Stimulated activated CD4-positive, alpha-beta T cell treated with anti-CD3 and anti-CD28 coated beads, Interleukin-4, amount 100 ng/mL, for 24 hours (primary cell): ENCODE data around the gene CAB39L.

Experiments
- DNase-seq: peaks from one replicate; pipeline ENCODE4 v3.0.0-alpha.2; 2020

The CAB39L gene

DNA sequence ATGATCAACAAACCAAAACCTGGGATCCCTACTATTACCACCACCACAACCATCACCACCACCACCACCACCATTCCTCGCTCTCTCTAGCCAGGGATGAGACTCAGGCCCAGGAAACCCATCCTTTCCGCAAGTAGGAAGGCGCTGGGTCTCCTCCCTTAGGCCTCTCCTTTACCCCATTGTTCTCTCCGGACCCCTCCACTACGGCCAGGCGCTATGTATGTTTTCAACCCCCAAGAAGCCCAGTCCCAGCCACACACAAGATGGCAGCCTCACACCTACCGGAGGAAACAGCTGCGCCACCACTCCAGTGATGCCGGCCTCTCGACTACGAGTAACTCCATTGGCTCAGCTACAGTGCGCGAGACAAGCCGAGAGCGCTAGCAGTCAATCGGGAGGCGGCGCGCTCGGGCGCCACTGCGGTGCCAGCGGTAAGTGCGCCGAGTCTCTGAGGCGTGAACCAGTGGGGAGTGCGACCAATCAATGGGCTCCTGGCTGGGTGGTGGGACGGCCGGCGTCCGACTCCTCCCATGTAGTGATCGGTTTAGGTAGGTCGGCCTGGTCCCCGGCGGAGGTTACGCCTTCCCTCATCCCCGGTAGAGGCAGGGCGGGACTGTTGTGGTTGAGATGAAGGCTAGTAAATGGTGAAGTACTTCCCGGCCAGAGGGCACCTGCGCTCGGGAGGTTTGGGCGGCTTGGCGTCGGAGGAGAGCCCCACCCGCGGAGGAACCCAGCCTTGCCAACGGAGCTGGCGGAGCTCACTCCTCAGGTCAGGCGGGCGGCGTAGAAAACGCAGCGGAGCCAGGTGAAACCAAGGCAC lies at the start of gene CAB39L, which contains the start of gene SETDB2:
CAB39L (minus strand) TSS at position 361 of the 820 bp plus-strand sequence. CDS start 61,154 bp downstream, outside the sequence.
SETDB2 (plus strand) TSS at position 571 of the 820 bp plus-strand sequence. CDS start 7,620 bp downstream, outside the sequence.
- DNase-seq, result peak; percentile 99

DNA sequence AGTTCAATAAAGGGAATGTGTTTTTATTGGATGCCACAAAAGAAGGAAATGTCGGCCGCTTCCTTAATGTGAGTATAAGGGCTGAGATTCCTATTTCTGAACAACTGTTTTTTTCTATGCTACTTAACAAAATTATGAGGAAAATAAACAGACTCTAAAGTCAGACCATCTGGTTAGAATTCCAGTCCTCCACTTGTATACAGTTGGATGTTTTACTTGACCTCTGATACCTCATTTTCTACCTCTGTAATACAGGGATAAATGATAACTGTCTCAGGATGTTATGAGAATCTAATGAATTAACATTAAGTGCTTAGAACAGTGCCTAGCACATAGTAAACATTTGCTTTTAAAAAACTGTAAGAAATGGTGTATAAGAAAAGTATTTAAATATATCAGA lies 44.7 kb upstream of the CAB39L start:
- no peak for DNase-seq

DNA sequence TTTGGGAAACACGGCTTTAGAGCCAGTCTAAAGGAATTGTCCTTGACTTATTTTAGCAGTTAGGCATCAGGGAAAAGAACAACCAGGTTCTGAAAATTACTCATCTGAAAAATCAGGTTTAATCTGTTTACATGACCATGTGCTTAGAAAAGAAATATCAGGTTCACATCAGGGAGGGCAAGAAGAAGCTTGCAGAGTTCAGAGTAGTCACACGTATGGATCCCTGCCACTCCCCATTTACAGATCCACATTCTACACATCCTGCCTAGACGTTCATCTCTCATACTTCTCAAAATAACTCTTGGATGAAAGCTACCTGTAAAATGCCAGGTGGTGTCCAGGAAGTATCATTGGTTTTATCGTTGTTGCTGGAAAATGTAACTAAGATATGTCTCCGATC lies 37.9 kb upstream of the CAB39L start:
- DNase-seq, result no peak

DNA sequence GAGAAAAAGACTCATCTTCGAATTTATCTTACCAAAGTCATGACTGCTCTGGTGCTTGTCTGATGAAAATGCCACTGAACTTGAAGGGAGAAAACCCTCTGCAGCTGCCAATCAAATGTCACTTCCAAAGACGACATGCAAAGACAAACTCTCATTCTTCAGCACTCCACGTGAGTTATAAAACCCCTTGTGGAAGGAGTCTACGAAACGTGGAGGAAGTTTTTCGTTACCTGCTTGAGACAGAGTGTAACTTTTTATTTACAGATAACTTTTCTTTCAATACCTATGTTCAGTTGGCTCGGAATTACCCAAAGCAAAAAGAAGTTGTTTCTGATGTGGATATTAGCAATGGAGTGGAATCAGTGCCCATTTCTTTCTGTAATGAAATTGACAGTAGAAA lies 32.7 kb upstream of the CAB39L start:
- DNase-seq, result no peak

DNA sequence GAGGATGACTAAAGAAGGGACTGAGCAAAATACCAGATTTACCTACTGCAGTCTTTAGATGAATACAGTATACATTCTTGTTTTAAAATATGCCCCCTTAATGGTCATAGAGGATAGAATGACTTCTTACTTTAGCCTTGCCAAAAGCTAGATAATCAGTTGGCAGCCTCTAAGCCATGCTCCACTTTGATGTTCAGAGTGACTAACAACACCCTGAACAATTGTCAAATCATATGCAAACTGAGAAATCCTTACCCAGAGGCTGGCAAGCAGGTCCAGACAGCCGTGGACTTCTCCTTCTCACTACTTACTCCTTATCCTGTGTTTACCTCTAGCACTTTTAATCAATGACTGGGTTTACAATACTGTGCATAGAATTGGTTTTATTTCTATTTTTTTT lies 28.3 kb upstream of the CAB39L start:
- no peak for DNase-seq

DNA sequence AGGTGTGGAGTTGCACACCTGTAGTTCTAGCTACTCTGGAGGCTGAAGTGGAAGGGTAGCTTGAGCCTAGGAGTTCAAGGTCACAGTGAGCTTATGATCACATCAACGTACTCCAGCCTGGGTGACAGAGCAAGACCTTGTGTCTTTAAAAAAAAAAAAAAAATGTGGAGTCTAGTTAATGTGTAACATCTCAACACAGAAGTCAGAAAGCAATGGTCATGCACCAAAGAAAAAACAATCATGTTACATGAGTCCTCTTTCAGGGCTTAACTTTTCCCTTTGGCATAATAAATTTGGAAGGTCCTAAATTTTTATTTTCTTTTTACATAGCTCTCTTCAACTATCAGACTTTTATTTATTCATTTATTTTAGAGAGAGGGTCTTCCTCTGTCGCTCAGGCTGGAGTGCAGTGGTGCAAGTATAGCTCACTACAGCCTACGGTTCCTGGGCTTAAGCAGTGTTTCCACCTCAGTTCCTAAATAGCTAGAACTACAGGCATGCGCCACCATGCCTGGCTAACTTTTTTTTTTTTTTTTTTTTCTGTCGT lies 22.5 kb upstream of the CAB39L start:
- no peak for DNase-seq

DNA sequence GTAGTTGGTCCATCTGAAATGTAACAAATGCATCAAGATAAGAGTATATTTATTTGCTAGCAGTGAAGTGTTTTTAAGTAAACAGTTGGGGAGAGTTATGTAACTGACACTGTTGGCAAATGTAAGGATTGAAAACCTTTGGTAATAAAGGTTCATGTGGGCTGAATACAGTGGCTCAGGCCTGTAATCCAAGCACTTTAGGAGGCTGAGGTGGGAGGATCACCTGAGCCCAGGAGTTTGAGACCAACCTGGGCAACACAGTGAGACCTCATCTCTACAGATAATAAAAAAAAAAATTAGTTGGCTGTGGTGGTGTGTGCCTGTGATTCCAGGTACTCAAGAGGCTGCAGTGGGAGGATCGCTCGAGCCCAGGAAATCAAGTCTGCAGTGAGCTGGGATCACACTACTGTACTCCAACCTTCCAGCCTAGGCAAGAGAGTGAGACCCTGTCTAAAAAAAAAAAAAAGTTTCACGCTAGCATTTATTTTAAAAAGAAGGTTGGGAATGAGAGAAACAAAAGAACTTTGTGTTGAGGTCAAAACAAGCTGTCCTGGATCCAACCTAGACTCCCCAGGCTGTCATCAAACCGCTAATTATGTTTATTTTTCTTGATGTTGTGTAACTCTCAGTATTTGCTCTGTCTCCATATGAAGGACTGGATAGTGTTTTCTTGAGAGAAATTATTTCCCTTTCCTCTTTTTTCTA lies 20.9 kb upstream of the CAB39L start:
- DNase-seq, result no peak

DNA sequence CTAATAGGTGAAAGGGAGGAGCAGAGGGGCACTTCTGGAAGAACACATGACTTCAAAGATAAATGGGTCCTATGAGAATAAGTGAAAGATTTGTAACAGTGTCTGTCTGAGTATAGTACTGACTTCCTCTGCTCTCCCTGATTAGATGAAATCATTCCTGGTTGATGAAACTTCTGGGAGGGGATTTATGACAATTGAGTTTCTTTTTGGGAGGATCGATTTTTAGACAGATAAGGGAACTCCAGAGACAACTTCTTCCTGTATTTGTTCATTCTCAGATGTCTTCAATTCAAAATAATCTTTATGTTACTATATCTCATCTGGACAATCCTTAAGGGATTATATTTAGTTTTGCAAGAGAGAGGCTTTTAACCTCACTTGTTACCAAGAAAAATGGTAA lies 20.2 kb upstream of the CAB39L start:
- DNase-seq, result no peak

DNA sequence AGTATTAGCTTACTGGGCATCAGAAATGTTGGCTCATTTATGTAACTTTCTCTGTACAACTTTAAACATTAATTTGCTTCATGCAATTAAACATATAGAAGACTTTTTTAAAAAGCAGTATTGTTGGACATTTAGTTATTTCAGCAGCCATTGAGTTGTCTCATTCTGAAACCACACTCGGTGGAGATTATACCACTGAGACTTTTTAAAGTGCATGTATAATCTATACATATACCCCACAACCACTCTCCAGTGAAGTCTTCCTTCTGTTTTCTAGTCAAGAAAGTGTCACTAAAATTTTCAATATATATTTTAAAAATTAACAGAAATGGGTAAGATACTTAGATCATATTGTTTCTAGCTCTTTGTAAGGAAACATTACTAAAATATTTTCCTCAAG lies 15.7 kb upstream of the CAB39L start:
- DNase-seq, result no peak

DNA sequence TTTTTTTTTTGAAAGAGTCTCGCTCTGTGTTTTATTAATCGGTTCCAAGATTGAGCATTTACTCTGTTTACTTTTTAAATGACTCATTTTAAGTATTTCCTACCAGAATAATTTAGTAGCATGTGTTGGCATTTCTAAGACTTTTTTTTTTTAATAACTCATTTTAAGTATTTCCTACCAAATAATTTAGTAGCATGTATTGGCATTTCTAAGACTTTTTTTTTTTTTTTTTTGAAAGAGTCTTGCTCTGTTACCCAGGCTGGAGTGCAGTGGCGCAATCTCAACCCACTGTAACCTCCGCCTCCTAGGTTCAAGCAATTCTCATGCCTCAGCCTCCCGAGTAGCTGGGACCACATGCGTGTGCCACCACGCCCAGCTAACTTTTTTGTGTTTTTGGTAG lies 13.4 kb upstream of the CAB39L start:
- no peak for DNase-seq

DNA sequence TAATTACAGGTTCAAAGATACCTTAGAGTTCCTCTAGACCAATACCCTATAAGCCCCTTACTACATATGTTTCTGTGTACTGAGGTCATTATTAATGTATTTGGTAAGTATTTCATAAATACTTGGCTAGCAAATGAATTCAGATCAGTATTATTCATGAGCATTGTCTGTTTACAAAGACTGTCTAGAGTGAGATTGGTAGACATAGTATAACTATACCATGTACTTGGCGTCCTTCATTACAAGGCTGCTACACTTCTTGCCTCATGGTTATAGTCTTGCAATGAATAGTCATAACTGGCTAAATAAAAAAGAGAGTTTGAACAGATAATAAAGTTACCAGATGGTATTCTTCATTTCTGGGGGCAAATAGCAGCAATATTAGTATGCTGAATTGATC lies 12.3 kb upstream of the CAB39L start:
- DNase-seq, result no peak

DNA sequence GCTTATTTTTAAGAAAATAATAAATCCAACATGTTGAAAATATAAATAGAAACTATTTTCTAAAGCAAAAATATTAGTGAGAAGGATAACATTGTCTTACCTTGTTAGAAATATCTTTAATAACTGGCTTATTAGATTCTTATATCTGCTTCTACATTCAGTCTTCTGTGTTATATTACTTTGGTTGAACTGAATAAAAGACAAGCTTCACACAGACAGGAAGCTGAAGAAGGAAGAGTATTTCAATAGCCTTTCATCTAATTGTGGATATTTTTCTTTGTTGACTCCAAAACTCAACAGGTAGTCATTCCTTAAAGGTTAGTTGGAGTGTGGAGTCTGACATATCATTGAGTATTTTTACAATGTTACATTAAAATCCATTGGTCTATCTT lies 11.1 kb upstream of the CAB39L start:
- DNase-seq, result no peak

DNA sequence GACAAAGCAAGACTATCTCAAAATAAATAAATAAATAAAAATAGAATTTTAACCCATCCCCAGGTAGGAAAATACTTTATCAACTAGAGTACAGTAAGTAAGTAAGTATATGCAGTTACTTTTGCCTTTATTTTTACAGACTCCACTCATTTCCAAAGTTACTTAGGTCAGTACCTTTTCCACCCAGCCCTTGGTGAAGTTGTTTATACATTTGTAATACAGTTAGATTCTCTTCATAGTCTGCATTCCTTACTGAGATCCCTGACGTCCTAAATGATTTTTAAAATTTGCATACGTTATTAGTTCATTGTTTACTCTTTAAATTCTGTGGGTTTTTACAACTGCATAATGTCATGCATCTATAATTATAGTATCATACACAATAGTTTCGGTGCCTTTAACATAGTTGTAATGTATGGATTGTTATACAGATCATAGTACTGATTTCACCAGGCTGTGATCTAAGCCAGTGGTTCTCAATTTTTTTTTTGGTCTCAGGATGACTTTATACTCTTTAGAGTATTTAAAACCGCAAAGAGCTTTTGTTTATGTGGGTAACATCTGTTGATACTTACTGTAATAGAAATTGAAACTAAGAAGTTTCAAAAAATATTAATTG lies 10.6 kb upstream of the CAB39L start:
- DNase-seq, result no peak

DNA sequence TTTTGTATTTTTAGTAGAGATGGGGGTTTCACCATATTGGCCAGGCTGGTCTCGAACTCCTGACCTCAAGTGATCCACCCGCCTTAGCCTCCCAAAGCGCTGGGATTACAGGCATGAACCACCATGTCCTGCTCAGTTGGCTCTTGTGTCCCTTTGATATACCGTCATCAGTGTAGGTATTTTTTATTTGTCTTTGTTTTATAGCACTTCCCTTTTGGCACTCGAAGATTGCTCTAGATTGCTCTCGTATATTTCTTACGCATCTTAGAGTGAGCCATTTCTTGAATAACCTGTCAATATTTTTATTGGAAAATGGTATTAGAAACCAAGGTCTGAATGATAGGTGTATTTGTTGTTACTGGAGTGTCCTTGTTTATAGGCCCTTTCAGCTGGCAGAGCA lies 9.6 kb upstream of the CAB39L start:
- DNase-seq, result no peak

DNA sequence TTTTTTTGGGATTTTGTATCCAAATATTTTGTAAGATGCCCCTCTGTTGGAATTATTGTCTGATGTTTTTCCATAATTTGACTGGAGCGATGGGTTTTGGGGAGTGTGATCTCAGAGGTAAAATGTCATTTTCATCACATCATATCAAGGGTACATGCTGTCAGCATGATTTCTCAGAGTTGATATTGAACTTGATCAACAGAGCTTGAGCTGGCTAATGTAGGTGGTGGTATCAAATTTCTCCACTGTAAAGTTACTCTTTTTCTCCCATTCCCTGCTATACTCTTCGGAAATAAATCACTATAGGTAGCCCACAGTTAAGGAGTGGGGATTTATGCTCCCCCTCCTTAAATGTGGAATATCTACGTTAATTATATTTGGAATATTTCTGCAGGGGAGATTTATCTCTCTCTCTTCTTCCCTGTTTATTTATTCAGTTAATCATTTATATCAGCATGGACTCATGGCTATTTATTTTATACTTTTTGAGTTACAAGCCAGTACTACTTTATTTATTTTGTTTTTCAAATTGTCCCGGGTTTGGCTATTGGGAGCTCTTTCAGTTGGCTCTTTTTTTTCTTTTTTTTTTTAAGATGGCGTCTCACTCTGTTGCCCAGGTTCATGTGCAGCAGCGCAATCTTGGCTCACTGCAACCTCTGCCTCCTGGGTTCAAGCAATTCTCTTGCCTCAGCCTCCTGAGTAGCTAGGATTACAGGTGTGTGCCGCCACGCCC lies 9.0 kb upstream of the CAB39L start:
- no peak for DNase-seq

DNA sequence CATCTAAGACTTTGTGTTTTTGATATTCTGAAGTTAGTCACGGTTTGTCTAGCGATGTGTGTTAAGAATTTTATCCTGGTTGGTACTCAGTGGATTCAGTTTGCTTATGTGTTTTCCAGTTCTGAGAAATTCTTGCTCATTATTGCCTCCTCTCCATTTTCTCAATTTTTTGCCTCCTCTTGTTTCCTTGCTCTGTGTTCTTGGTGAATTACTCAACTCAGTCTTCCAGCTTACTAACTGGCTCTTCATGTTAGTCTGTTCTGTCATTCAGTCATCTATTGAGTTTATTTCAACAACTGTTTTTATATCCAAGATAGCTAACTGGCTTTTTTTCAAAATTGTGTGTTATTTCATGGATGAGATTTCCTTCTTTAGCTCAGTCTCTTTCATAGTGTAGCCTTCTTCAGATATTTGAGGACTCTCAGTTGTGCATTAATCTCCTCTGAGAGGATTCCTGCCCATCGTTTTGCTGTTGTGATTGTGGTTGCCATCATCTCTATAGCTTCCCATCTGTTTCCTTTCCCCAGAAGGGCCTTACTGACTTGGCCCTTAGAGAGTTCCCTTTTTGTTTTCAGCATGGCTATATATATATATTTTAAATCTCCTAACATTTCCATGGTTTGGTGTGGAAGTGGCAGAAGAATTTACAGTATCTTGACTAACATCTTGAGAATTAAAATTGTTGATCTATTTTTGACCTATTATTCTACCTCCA lies 6.4 kb upstream of the CAB39L start:
- no peak for DNase-seq

DNA sequence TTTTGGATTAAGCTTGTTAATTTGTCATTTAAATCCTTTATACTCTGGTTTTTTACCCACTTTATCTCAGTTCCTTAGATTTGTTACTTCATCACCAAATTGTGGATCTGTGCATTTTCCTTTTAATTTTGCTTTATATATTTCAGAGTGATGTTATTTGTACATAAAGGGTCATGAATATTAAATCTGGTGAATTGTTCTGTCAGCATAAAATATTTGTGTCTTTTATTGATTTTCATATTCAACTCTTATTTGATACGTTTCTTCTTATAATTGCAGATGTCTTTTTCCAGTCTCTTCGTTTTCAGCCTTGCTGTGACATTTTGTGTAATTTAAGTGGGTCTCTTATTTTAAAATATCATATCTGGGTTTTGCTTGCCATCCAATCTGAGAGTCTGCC lies 4.9 kb upstream of the CAB39L start:
- DNase-seq, result no peak

DNA sequence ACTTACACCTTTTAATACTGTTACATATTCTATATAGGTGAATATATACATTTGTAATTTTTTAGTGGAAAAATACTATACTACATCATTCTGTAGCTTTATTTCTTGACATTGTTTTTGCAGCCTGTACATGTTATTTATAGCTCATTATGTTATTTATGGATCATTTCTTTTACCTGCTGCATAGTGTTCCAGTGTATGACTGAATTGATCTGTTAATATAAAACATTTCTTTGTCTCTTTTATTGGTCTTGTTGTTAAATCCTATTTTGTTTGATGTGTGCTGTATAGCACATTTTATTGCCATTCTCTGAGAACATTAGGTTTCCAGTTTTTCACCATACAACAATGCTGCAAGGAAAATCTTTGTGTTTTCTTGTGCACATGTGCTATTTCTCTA lies 2.6 kb upstream of the CAB39L start:
- no peak for DNase-seq

DNA sequence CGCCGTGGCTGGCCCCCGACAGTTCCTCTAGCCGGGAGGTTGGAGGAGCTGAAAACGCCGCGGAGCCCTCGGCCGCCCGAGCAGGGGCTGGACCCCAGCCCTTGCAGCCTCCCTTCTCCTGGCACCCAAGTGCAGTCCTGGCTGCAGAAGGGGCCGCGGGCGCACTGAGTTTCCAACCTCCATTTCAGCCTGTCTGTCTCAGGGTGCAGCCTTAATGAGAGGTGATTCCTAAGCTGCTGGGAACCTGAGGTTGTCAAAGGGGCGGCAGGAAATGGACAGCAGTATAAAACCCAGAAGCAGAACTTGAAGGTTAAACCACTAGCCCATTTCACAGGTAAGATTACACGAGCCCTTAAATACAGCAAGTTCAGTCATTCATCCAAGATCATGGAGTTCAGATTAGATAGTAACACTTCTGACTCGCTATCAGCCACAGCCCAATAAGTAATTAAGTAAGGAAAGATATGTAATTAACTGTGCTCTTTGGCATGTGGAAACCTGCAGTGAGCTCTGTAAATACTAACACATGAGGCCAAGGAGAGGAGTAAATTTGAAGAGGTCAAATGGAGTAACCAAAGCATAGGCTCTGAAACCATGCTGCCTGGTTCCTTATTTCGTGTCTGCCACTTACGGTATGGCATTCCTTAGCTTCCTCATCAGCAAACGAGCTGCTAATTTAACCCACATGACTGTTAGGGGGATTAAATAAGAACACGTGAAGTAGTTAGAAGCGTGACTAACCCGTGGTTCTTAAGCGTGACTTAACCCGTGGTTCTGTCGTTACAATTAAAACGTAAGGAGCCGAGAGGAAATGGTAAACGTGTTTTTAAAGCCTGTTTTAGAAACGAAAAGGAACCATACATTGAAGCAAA lies 896 bp upstream of the CAB39L start:
- DNase-seq, result peak; percentile 41

DNA sequence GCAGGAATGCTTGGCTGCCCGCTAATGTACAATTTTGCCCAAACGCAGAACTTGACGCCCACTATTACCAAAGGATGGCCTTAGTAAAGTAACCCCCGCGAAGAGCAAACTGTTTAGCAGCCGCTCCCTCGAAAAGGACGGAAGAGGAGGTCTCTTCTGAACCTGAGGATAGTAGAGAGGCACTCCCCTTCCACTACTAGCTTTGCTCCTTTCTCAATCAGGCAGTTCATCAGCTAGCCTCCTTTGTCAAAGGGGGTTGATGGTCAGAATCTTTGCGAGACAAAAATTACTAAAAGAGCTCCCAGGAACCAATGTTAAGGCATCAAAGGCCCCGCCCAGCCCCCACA lies 534 bp downstream of the CAB39L start:
- DNase-seq, result no peak

DNA sequence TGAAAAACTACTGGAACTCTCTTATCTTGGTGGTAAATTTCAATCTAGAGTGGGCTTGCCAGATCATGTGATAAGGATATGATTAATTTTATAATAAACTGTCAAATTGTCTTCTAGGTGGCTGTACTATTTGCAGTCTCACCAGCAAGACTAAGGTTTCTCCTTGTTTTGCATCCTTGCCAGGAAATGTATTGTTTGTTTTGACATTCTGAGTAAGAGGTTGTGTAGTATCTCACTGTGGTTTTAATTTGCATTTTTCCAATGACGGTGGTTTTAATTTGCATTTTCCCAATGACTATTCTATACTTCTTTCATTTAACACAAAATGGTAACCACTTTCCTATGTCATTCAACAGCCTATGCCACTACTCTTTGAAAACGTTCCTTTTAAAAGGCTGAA lies 2.0 kb downstream of the CAB39L start:
- DNase-seq, result no peak
